ENCODE measurements around the gene AKAP12.
"Not testable (repeated sequence)": the region's sequence is repeated elsewhere in the genome, so short reads cannot be mapped to it uniquely, and the experiment has no call there.

Gene AKAP12

GRCh38 chr6:151350442-151351145 lies 110.8 kb downstream of the AKAP12 start:
- in situ Hi-C loops (cut with MboI; ENCODE audit: low pct_unique_long_range_greater_than_20kb, low sequenced_read_pairs, unreplicated experiment): no loop called here
- no peak for TF ChIP-seq CTCF (IDR thresholded peaks at IDR 0.05; ENCODE audit: extremely low read depth, insufficient read depth, missing control alignments)
- DNase-seq (ENCODE audit: low spot score): no peak

- in situ Hi-C loops (cut with MboI; ENCODE audit: low pct_unique_long_range_greater_than_20kb, low sequenced_read_pairs, unreplicated experiment): no loop called here
- TF ChIP-seq CTCF (IDR thresholded peaks at IDR 0.05; ENCODE audit: extremely low read depth, insufficient read depth, missing control alignments): no peak
- no peak for DNase-seq (ENCODE audit: low spot score)
Measured at GRCh38 chr6:151351146-151351700, 111.5 kb downstream of the AKAP12 start.

- no peak for DNase-seq (ENCODE audit: low spot score)
- in situ Hi-C loops (cut with MboI; ENCODE audit: low pct_unique_long_range_greater_than_20kb, low sequenced_read_pairs, unreplicated experiment): no loop called here
- TF ChIP-seq CTCF (IDR thresholded peaks at IDR 0.05; ENCODE audit: extremely low read depth, insufficient read depth, missing control alignments): no peak
Measured at GRCh38 chr6:151351731-151352130, 112.0 kb downstream of the AKAP12 start.

GRCh38 chr6:151352410-151353396 lies 112.9 kb downstream of the AKAP12 start:
- TF ChIP-seq CTCF (IDR thresholded peaks at IDR 0.05; ENCODE audit: extremely low read depth, insufficient read depth, missing control alignments): no peak
- in situ Hi-C loops (cut with MboI; ENCODE audit: low pct_unique_long_range_greater_than_20kb, low sequenced_read_pairs, unreplicated experiment): no loop called here

GRCh38 chr6:151353795-151354194 lies 114.0 kb downstream of the AKAP12 start:
- no peak for TF ChIP-seq CTCF (IDR thresholded peaks at IDR 0.05; ENCODE audit: extremely low read depth, insufficient read depth, missing control alignments)
- DNase-seq (ENCODE audit: low spot score): no peak
- in situ Hi-C loops (cut with MboI; ENCODE audit: low pct_unique_long_range_greater_than_20kb, low sequenced_read_pairs, unreplicated experiment): no loop called here

More at GRCh38 chr6:151352410-151353396, 112.9 kb downstream of the AKAP12 start:
- no peak for DNase-seq (ENCODE audit: low spot score)

- in situ Hi-C loops (cut with MboI; ENCODE audit: low pct_unique_long_range_greater_than_20kb, low sequenced_read_pairs, unreplicated experiment); DNase-seq (ENCODE audit: low spot score): not testable (repeated sequence)
Measured at GRCh38 chr6:151356983-151357382, 117.2 kb downstream of the AKAP12 start.

Measured in GM13977 (cell line).